ENCODE measurements around the gene SCFD2. TPM values are rescaled to one million over a fixed set of nuclear protein-coding genes. Genes with fewer than 3 reads are reported as not detected.
A peak's percentile ranks its signal among the peaks of the same experiment; 100 is the strongest.

SCFD2 gene
- total RNA-seq, 1 donor from 2014 or later, result 11.9 TPM

- DNase-seq (ENCODE audit: low read depth) (no peak), FAIRE-seq (peak; percentile 9)
- H3K27ac ChIP-seq (ENCODE audit: low read depth, low read length), result no peak overlapping the region
- no peak overlapping the region for H2AFZ ChIP-seq (ENCODE audit: low read depth, low read length)
- peak overlapping the region; percentile 45 for H3K9ac ChIP-seq (ENCODE audit: low read length)
- H3K9me3 ChIP-seq (ENCODE audit: insufficient read depth, low read depth, low read length), result no peaks in the 10 kb centered on the region
- Mint-ChIP-seq H3K4me1 (ENCODE audit: low read depth, unreplicated experiment) (peaks cover 11% of the 10 kb centered on the region), H3K36me3 (ENCODE audit: low read depth, unreplicated experiment) (no peaks in the 10 kb centered on the region), H3K9me3 (ENCODE audit: unreplicated experiment) (no peaks in the 10 kb centered on the region), H3K4me3 (ENCODE audit: unreplicated experiment) (no peak overlapping the region), H3K27me3 (ENCODE audit: low read depth, unreplicated experiment) (no peaks in the 10 kb centered on the region), H3K27ac (ENCODE audit: unreplicated experiment) (no peak overlapping the region)
- no peaks in the 10 kb centered on the region for H3K27me3 ChIP-seq (ENCODE audit: insufficient read depth, low read length)
- TF ChIP-seq EZH2 (IDR thresholded peaks at IDR 0.05; ENCODE audit: insufficient read depth, low read length), result no peak
- TF ChIP-seq CTCF (IDR thresholded peaks at IDR 0.05; ENCODE audit: insufficient read depth, low read depth, low read length), result no peak
- H3K36me3 ChIP-seq (ENCODE audit: insufficient read depth, low read length), result no peaks in the 10 kb centered on the region
- peaks cover 8% of the 10 kb centered on the region for H3K4me1 ChIP-seq (ENCODE audit: insufficient read depth, low read length)
- H4K20me1 ChIP-seq (ENCODE audit: insufficient read depth, low read length), result no peaks in the 10 kb centered on the region
- H3K4me3 ChIP-seq (ENCODE audit: insufficient read depth, low read depth, low read length), result no peak overlapping the region
- no peaks in the 10 kb centered on the region for H3K79me2 ChIP-seq (ENCODE audit: insufficient read depth, low read length)
- peak overlapping the region; percentile 69 for H3K4me2 ChIP-seq (ENCODE audit: low read length)
Measured at GRCh38 chr4:53195815-53196661, 169.8 kb downstream of the SCFD2 start.

- Mint-ChIP-seq H3K27me3 (ENCODE audit: low read depth, unreplicated experiment) (no peaks in the 10 kb centered on the region), H3K4me1 (ENCODE audit: low read depth, unreplicated experiment) (peaks cover 14% of the 10 kb centered on the region), H3K9me3 (ENCODE audit: unreplicated experiment) (no peaks in the 10 kb centered on the region), H3K4me3 (ENCODE audit: unreplicated experiment) (no peak overlapping the region), H3K27ac (ENCODE audit: unreplicated experiment) (no peak overlapping the region), H3K36me3 (ENCODE audit: low read depth, unreplicated experiment) (no peaks in the 10 kb centered on the region)
- DNase-seq (ENCODE audit: low read depth) (no peak), FAIRE-seq (no peak)
- Histone ChIP-seq H3K79me2 (ENCODE audit: insufficient read depth, low read length) (no peaks in the 10 kb centered on the region), H3K4me3 (ENCODE audit: insufficient read depth, low read depth, low read length) (no peak overlapping the region), H3K27me3 (ENCODE audit: insufficient read depth, low read length) (no peaks in the 10 kb centered on the region), H4K20me1 (ENCODE audit: insufficient read depth, low read length) (no peaks in the 10 kb centered on the region), H3K36me3 (ENCODE audit: insufficient read depth, low read length) (no peaks in the 10 kb centered on the region), H3K4me1 (ENCODE audit: insufficient read depth, low read length) (peaks cover 8% of the 10 kb centered on the region), H2AFZ (ENCODE audit: low read depth, low read length) (no peak overlapping the region), H3K9ac (ENCODE audit: low read length) (no peak overlapping the region), H3K4me2 (ENCODE audit: low read length) (no peak overlapping the region), H3K27ac (ENCODE audit: low read depth, low read length) (no peak overlapping the region), H3K9me3 (ENCODE audit: insufficient read depth, low read depth, low read length) (no peaks in the 10 kb centered on the region)
- no peak for TF ChIP-seq EZH2 (IDR thresholded peaks at IDR 0.05; ENCODE audit: insufficient read depth, low read length)
- TF ChIP-seq CTCF (IDR thresholded peaks at IDR 0.05; ENCODE audit: insufficient read depth, low read depth, low read length), result no peak
Measured at GRCh38 chr4:53194727-53195126, 171.1 kb downstream of the SCFD2 start.

- Mint-ChIP-seq H3K9me3 (ENCODE audit: unreplicated experiment) (no peaks in the 10 kb centered on the region), H3K27ac (ENCODE audit: unreplicated experiment) (peak overlapping the region; percentile 34), H3K27me3 (ENCODE audit: low read depth, unreplicated experiment) (no peaks in the 10 kb centered on the region), H3K4me3 (ENCODE audit: unreplicated experiment) (no peak overlapping the region), H3K36me3 (ENCODE audit: low read depth, unreplicated experiment) (no peaks in the 10 kb centered on the region), H3K4me1 (ENCODE audit: low read depth, unreplicated experiment) (peaks cover 25% of the 10 kb centered on the region)
- DNase-seq (ENCODE audit: low read depth) (no peak), FAIRE-seq (peak; percentile 39)
- H3K9ac ChIP-seq (ENCODE audit: low read length), result no peak overlapping the region
- H4K20me1 ChIP-seq (ENCODE audit: insufficient read depth, low read length), result no peaks in the 10 kb centered on the region
- no peak overlapping the region for H3K4me2 ChIP-seq (ENCODE audit: low read length)
- TF ChIP-seq EZH2 (IDR thresholded peaks at IDR 0.05; ENCODE audit: insufficient read depth, low read length), result no peak
- H3K79me2 ChIP-seq (ENCODE audit: insufficient read depth, low read length), result no peaks in the 10 kb centered on the region
- no peak overlapping the region for H2AFZ ChIP-seq (ENCODE audit: low read depth, low read length)
- H3K9me3 ChIP-seq (ENCODE audit: insufficient read depth, low read depth, low read length), result no peaks in the 10 kb centered on the region
- H3K27me3 ChIP-seq (ENCODE audit: insufficient read depth, low read length), result no peaks in the 10 kb centered on the region
- no peaks in the 10 kb centered on the region for H3K36me3 ChIP-seq (ENCODE audit: insufficient read depth, low read length)
- H3K4me1 ChIP-seq (ENCODE audit: insufficient read depth, low read length), result peaks cover 24% of the 10 kb centered on the region
- H3K4me3 ChIP-seq (ENCODE audit: insufficient read depth, low read depth, low read length), result no peak overlapping the region
- H3K27ac ChIP-seq (ENCODE audit: low read depth, low read length), result no peak overlapping the region
Measured at GRCh38 chr4:53193111-53193510, 172.8 kb downstream of the SCFD2 start.

All from astrocyte (in vitro differentiated cells and primary cell).